RWPE2 (cell line): Measurements from ENCODE around the gene GNB1L.

Experiments used
- ATAC-seq: fragments of 200-7000 bp; cut with Tn5 transposase; 3 replicates; pipeline ENCODE4 v1.9.1; 2021; ENCODE audit warnings: low read depth
- DNase-seq: peaks from one replicate; pipeline ENCODE4 v3.0.0-alpha.2; 2020; ENCODE audit warnings: low spot score
- H3K27ac ChIP-seq: fragments of 450-650 bp; 2 replicates; pipeline ENCODE4 v1.5.1; 2017; ENCODE audit warnings: mild to moderate bottlenecking; ENCODE audit not compliant: poor library complexity, severe bottlenecking
- H3K27me3 ChIP-seq: fragments of 250-450 bp; sonication (Bioruptor Pico); 2 replicates; pipeline ENCODE4 v1.5.1; 2021; ENCODE audit warnings: mild to moderate bottlenecking, moderate library complexity; ENCODE audit not compliant: insufficient read depth, poor library complexity, severe bottlenecking
- H3K36me3 ChIP-seq: fragments of 250-450 bp; sonication (Bioruptor Pico); 2 replicates; pipeline ENCODE4 v1.5.1; 2020; ENCODE audit warnings: low read depth, mild to moderate bottlenecking, moderate library complexity
- H3K4me1 ChIP-seq: fragments of 250-450 bp; sonication (Bioruptor Pico); 2 replicates; pipeline ENCODE4 v1.5.1; 2021; ENCODE audit warnings: mild to moderate bottlenecking, moderate library complexity; ENCODE audit not compliant: insufficient read depth, poor library complexity, severe bottlenecking
- H3K4me3 ChIP-seq: fragments of 250-450 bp; sonication (Bioruptor Pico); 2 replicates; pipeline ENCODE4 v1.5.1; 2021; ENCODE audit warnings: mild to moderate bottlenecking, moderate library complexity; ENCODE audit not compliant: severe bottlenecking
- H3K9me3 ChIP-seq: fragments of 250-450 bp; sonication (Bioruptor Pico); 2 replicates; pipeline ENCODE4 v1.5.1; 2021; ENCODE audit warnings: mild to moderate bottlenecking, moderate library complexity; ENCODE audit not compliant: severe bottlenecking
- CTCF ChIP-seq: fragments of 450-650 bp; IDR thresholded peaks from one replicate; pipeline ENCODE4 v1.5.1; 2017; ENCODE audit warnings: mild to moderate bottlenecking, moderate library complexity; ENCODE audit not compliant: poor library complexity, severe bottlenecking

The GNB1L gene

GRCh38 chr22:19876314-19876940, 21.8 kb upstream of the GNB1L start:
- Histone ChIP-seq H3K4me1 (peaks cover 32% of the 10 kb centered on the region), H3K4me3 (no peak overlapping the region)
- no peak for TF ChIP-seq CTCF

GRCh38 chr22:19875531-19876313, 21.0 kb upstream of the GNB1L start:
- H3K27ac ChIP-seq: peak overlapping the region; percentile 98
- peaks cover 6% of the 10 kb centered on the region; the same call in 1 of the 2 replicates for H3K36me3 ChIP-seq
- ATAC-seq: no peak
- no peaks in the 10 kb centered on the region for H3K9me3 ChIP-seq
- no peak for TF ChIP-seq CTCF
- peaks cover 27% of the 10 kb centered on the region for H3K4me1 ChIP-seq
- peak; percentile 51 for DNase-seq
- no peak overlapping the region for H3K4me3 ChIP-seq
- no peaks in the 10 kb centered on the region for H3K27me3 ChIP-seq

More at GRCh38 chr22:19876314-19876940, 21.8 kb upstream of the GNB1L start:
- peaks cover 6% of the 10 kb centered on the region; the same call in 1 of the 2 replicates for H3K36me3 ChIP-seq
- ATAC-seq (no peak), DNase-seq (peak; percentile 56)
- peak overlapping the region; percentile 98 for H3K27ac ChIP-seq
- no peaks in the 10 kb centered on the region for H3K9me3 ChIP-seq
- no peaks in the 10 kb centered on the region for H3K27me3 ChIP-seq

GRCh38 chr22:19875061-19875530, 20.4 kb upstream of the GNB1L start:
- no peaks in the 10 kb centered on the region for H3K27me3 ChIP-seq
- no peak overlapping the region for H3K4me3 ChIP-seq
- H3K4me1 ChIP-seq: peaks cover 22% of the 10 kb centered on the region
- no peaks in the 10 kb centered on the region for H3K9me3 ChIP-seq
- peaks cover 6% of the 10 kb centered on the region; the same call in 1 of the 2 replicates for H3K36me3 ChIP-seq
- H3K27ac ChIP-seq: peak overlapping the region; percentile 98
- TF ChIP-seq CTCF: no peak
- ATAC-seq: no peak
- DNase-seq: peak; percentile 56

- no peaks in the 10 kb centered on the region for H3K9me3 ChIP-seq
- DNase-seq: peak; percentile 66
- TF ChIP-seq CTCF: no peak
- no peak overlapping the region for H3K4me3 ChIP-seq
- no peaks in the 10 kb centered on the region for H3K27me3 ChIP-seq
- ATAC-seq: peak; percentile 50
- peaks cover 6% of the 10 kb centered on the region; the same call in 1 of the 2 replicates for H3K36me3 ChIP-seq
- peak overlapping the region; percentile 98 for H3K27ac ChIP-seq
- peaks cover 19% of the 10 kb centered on the region for H3K4me1 ChIP-seq
Observed at GRCh38 chr22:19874307-19875060, 19.8 kb upstream of the GNB1L start.
